Kidney tubule cell (primary cell): ENCODE results near the gene ATG2B.
"Not testable (repeated sequence)": the region's sequence is repeated elsewhere in the genome, so short reads cannot be mapped to it uniquely, and the experiment has no call there.

Source experiments
- DNase-seq: peaks from one replicate; pipeline ENCODE4 v3.0.0-alpha.2; 2018; ENCODE audit warnings: low spot score

The ATG2B gene

DNA sequence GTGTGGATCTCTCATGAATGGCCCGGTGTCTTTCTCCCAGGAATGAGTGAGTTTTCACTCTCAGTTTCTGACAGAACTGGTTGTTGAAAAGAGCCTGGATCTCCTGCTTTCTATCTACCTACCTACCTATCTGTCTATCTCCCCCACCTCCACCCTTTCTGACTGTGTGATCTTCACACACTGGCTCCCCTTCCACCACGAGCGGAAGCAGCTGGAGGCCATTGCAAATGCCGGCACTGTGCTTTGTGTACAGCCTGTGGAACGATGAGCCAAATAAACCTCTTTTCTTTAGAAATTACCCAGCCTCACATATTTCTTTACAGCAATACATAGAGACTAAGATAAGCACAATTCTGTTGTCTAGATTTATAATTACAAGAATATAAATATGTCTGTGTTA is 7.4 kb upstream of the ATG2B start:
- no peak for DNase-seq

- no peak for DNase-seq
These were observed 5.4 kb upstream of the ATG2B start for GRCh38 chr14:96368534-96368933.

DNA sequence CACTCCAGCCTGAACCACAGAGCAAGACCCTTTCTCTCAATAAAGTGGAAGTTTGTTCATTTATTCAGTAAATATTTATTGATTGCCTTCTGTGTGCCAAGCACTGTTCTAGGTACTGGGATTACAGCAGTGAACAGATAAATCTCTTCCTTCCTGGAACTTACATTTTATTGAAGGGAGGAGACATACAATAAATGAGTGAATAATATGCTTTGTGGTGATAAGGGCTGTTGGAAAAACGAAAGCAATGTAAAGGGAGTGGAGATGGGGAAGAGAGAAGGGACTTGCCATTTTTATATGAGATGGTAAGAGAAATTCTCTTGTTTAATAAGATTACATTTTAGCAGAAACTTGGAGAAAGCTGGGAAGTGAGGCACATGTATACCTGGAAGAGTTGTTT is 1.8 kb upstream of the ATG2B start:
- no peak for DNase-seq

GRCh38 chr14:96363751-96364336 is 703 bp upstream of the ATG2B start:
- peak; percentile 75 for DNase-seq

- DNase-seq: peak; percentile 62
These were observed 823 bp downstream of the ATG2B start for GRCh38 chr14:96362071-96362964.

- DNase-seq: no peak
These were observed 3.2 kb downstream of the ATG2B start for GRCh38 chr14:96359959-96360358.

GRCh38 chr14:96357216-96357615 is 5.9 kb downstream of the ATG2B start:
- DNase-seq: no peak

GRCh38 chr14:96354246-96354645 is 8.9 kb downstream of the ATG2B start:
- no peak for DNase-seq

GRCh38 chr14:96352708-96353107 is 10.4 kb downstream of the ATG2B start:
- peak; percentile 3 for DNase-seq

GRCh38 chr14:96351986-96352385 is 11.2 kb downstream of the ATG2B start:
- DNase-seq: peak; percentile 10

- DNase-seq: peak; percentile 35
These were observed 13.7 kb downstream of the ATG2B start for GRCh38 chr14:96349286-96350075.

GRCh38 chr14:96347957-96348356 is 15.2 kb downstream of the ATG2B start:
- DNase-seq: not testable (repeated sequence)

DNA sequence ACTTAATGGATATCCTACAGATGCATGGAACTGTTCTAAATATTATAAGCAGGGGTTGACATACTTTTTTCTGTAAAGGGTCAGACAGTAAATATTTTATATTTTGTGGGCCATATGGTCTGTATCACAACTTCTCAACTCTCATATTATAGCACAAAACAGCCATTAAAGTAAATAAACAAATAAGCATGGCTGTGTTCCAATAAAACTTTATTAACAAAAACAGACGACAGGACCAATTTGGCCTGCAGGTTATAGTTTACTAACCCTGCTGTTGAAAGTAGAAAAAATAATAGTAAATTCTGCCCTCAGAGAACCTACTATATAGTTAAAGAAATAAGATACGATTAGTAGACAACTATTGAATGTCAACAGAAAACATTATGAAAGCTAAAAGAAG is 17.5 kb downstream of the ATG2B start:
- DNase-seq: no peak

DNA sequence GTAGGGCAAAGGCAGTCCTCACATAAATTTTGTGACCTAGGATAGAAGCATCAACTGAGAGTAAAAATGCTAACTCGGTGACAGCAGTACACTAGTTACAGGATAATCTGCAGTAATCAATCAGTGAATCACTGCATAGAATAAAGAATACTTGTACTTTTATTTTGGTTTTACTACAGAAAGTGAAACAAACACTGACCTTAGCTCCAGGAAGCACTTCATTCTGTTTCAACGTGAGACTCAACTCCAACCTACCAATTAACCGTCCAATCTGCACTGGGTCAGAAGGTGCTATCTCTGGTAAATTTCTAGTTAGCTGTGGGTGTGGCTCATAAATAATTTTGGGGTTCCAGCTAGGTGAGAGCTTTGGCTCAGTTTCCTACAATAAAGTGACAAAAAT is 21.8 kb downstream of the ATG2B start:
- no peak for DNase-seq

DNA sequence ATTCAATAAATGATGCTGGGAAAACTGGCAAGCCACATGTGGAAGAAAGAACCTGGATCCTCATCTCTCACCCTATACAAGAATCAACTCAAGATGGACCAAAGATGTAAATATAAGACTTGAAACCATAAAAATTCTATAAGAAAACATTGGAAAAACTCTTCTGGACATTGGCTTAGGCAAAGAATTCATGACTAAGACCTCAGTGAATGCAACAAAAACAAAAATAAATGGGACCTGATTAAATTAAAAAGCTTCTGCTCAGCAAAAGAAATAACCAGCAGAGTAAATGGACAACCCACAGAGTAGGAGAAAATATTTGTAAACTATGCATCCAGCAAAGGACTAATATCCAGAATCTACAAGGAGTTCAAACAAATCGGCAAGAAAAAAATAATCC is 24.6 kb downstream of the ATG2B start:
- DNase-seq: no peak

GRCh38 chr14:96324219-96324618 is 38.9 kb downstream of the ATG2B start:
- DNase-seq: no peak

DNA sequence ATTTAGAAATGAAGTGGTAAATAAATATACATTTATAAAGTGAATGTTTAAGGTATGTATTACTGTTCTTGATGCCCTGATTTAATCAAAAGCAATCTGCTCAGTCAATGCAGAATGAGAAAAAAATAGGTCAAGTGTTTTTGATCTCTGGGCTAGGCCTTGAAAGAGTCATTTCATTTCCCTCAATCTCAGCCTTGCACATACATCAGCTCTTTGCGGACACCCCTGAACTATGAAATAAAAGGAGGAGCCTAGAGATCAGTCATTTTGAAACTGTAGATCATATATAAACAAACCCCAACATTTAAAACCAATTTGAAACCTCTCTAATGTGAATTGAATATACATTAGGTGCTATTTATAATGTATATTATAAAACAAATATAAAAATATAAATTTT is 42.5 kb downstream of the ATG2B start:
- DNase-seq: no peak

GRCh38 chr14:96318836-96319235 is 44.3 kb downstream of the ATG2B start:
- DNase-seq: no peak

- DNase-seq: no peak
These were observed 47.1 kb downstream of the ATG2B start for GRCh38 chr14:96316087-96316486.

- no peak for DNase-seq
These were observed 52.2 kb downstream of the ATG2B start for GRCh38 chr14:96310906-96311305.

GRCh38 chr14:96309896-96310330 is 53.2 kb downstream of the ATG2B start:
- peak; percentile 71 for DNase-seq

GRCh38 chr14:96309133-96309895 is 53.8 kb downstream of the ATG2B start:
- peak; percentile 98 for DNase-seq
